Karpas-422 (cell line): Measurements from ENCODE around the gene MYBBP1A. TPM values are rescaled to one million over a fixed set of nuclear protein-coding genes. Genes with fewer than 3 reads are reported as not detected.
"Not testable (repeated sequence)": the region's sequence is repeated elsewhere in the genome, so short reads cannot be mapped to it uniquely, and the experiment has no call there.

Experiments
- DNase-seq: peaks from one replicate; pipeline ENCODE4 v3.0.0-alpha.2; 2015
- H2AFZ ChIP-seq: fragments of 200-600 bp; sonication (generic); 2 replicates; pipeline ENCODE4 v1.6.1; 2014; ENCODE audit warnings: antibody characterized with exemption, low read length, mixed read lengths
- H3K27ac ChIP-seq: fragments of 200-600 bp; sonication (generic); 2 replicates; pipeline ENCODE4 v1.5.1; 2014; ENCODE audit warnings: mild to moderate bottlenecking, low read length, moderate library complexity
- H3K27me3 ChIP-seq: fragments of 200-600 bp; sonication (generic); 2 replicates; pipeline ENCODE4 v1.6.1; 2014; ENCODE audit warnings: low read length, mixed read lengths
- H3K36me3 ChIP-seq: fragments of 200-600 bp; sonication (generic); 2 replicates; pipeline ENCODE4 v1.6.1; 2014; ENCODE audit warnings: low read length, mixed read lengths; ENCODE audit not compliant: insufficient read depth
- H3K4me1 ChIP-seq: fragments of 200-600 bp; sonication (generic); 2 replicates; pipeline ENCODE4 v1.6.1; 2014; ENCODE audit warnings: mild to moderate bottlenecking, low read length, mixed read lengths
- H3K4me2 ChIP-seq: fragments of 200-600 bp; sonication (generic); 2 replicates; pipeline ENCODE4 v1.6.1; 2014; ENCODE audit warnings: low read length, low read depth, mild to moderate bottlenecking; ENCODE audit not compliant: poor library complexity, severe bottlenecking
- H3K4me3 ChIP-seq: fragments of 200-600 bp; sonication (generic); 2 replicates; pipeline ENCODE4 v1.5.1; 2014; ENCODE audit warnings: mild to moderate bottlenecking, antibody characterized with exemption, low read length, mixed read lengths
- H3K79me2 ChIP-seq: fragments of 200-600 bp; sonication (generic); 2 replicates; pipeline ENCODE4 v1.6.1; 2014; ENCODE audit warnings: mild to moderate bottlenecking, low read length, mixed read lengths
- H3K9ac ChIP-seq: fragments of 200-600 bp; sonication (generic); 2 replicates; pipeline ENCODE4 v1.6.0; 2014; ENCODE audit warnings: low read length
- H3K9me2 ChIP-seq: fragments of 200-600 bp; sonication (generic), shearing (Covaris generic); replicated peaks from 2 replicates; pipeline ENCODE4 v1.6.0; 2014; ENCODE audit warnings: mild to moderate bottlenecking, low read length, moderate library complexity; ENCODE audit not compliant: insufficient read depth
- H3K9me3 ChIP-seq: fragments of 300-700, 200-600 bp; sonication (generic); 2 replicates; pipeline ENCODE4 v1.6.1; 2014; ENCODE audit warnings: low read length, mixed read lengths
- H4K20me1 ChIP-seq: fragments of 200-600 bp; sonication (generic); 2 replicates; pipeline ENCODE4 v1.6.1; 2014; ENCODE audit warnings: mild to moderate bottlenecking, antibody characterized with exemption, low read length, low read depth; ENCODE audit not compliant: insufficient read depth
- total RNA-seq: library from RNA; depleted of rRNA; stranded (reverse); fragments of >200 nt; shearing (Covaris generic); gene quantifications from 2 replicates; pipeline ENCODE4 v1.2.3, GENCODE V29; 2014; ENCODE audit warnings: low replicate concordance; rRNA removed

MYBBP1A gene, protein sequence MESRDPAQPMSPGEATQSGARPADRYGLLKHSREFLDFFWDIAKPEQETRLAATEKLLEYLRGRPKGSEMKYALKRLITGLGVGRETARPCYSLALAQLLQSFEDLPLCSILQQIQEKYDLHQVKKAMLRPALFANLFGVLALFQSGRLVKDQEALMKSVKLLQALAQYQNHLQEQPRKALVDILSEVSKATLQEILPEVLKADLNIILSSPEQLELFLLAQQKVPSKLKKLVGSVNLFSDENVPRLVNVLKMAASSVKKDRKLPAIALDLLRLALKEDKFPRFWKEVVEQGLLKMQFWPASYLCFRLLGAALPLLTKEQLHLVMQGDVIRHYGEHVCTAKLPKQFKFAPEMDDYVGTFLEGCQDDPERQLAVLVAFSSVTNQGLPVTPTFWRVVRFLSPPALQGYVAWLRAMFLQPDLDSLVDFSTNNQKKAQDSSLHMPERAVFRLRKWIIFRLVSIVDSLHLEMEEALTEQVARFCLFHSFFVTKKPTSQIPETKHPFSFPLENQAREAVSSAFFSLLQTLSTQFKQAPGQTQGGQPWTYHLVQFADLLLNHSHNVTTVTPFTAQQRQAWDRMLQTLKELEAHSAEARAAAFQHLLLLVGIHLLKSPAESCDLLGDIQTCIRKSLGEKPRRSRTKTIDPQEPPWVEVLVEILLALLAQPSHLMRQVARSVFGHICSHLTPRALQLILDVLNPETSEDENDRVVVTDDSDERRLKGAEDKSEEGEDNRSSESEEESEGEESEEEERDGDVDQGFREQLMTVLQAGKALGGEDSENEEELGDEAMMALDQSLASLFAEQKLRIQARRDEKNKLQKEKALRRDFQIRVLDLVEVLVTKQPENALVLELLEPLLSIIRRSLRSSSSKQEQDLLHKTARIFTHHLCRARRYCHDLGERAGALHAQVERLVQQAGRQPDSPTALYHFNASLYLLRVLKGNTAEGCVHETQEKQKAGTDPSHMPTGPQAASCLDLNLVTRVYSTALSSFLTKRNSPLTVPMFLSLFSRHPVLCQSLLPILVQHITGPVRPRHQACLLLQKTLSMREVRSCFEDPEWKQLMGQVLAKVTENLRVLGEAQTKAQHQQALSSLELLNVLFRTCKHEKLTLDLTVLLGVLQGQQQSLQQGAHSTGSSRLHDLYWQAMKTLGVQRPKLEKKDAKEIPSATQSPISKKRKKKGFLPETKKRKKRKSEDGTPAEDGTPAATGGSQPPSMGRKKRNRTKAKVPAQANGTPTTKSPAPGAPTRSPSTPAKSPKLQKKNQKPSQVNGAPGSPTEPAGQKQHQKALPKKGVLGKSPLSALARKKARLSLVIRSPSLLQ (N-terminal part only)
- 48.2 and 76.6 TPM in 2 replicates for total RNA-seq

DNA sequence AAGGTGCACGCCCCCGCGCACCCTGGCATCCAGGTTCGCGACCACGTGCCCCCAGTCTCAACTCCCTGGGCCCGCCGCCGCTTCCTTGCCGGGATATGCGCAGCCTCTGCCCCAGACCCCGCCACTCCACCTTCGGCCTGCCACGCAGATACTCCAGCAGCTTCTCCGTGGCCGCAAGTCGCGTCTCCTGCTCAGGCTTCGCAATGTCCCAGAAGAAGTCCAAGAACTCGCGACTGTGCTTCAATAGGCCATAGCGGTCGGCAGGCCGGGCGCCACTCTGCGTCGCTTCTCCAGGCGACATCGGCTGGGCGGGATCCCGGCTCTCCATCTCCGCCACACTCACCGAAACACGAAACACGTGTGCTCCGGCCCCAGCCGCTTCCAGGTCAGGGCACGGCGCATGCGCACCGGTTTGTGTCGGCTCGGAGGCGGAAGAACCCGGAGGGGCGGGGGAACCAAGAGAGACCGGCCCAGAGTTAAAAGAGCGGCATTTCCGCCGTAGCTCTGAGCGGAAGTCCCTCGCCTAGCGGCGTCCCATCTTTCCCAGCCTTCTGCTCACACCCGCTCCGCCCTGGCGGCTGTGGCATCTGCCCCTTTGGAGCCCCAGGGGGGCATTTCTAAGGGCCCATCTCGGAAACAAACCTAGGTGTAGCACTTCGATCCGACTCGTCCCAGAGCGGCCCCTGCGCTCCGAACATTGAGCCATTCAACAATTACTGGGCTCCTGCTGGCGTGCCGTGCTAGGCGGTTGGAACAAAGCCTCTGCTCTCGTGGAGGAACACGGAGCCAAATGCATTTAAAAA, at the start of gene MYBBP1A:
Gene MYBBP1A, minus strand, starts transcription at position 388 of the 803 bp plus-strand sequence. Its CDS starts 60 bp downstream, at position 328.
- Histone ChIP-seq H3K9me3 (no peaks in the 10 kb centered on the region), H3K4me3 (peak within 1 kb of the TSS; percentile 87), H3K9ac (peak within 1 kb of the TSS; percentile 88), H3K9me2 (no peaks in the 10 kb centered on the region), H3K27ac (peak within 1 kb of the TSS; percentile 65), H4K20me1 (peaks cover 13% of the 10 kb centered on the region), H3K79me2 (peaks cover 31% of the 10 kb centered on the region), H3K4me1 (peaks cover 27% of the 10 kb centered on the region), H3K36me3 (peaks cover 28% of the 10 kb centered on the region; the same call in 1 of the 2 replicates), H2AFZ (peak within 1 kb of the TSS; percentile 31; the same call in 1 of the 2 replicates), H3K4me2 (peak within 1 kb of the TSS; percentile 91), H3K27me3 (no peaks in the 10 kb centered on the region)
- peak; percentile 99 for DNase-seq

GRCh38 chr17:4604736-4605135, 49.6 kb upstream of the MYBBP1A start:
- not testable (repeated sequence) for H3K4me2 ChIP-seq, H3K9ac ChIP-seq, H3K4me3 ChIP-seq, H4K20me1 ChIP-seq, H3K9me3 ChIP-seq, H3K79me2 ChIP-seq, H3K27me3 ChIP-seq, DNase-seq, H3K36me3 ChIP-seq, H3K27ac ChIP-seq, H3K9me2 ChIP-seq, H2AFZ ChIP-seq
- H3K4me1 ChIP-seq: peaks cover 10% of the 10 kb centered on the region

DNA sequence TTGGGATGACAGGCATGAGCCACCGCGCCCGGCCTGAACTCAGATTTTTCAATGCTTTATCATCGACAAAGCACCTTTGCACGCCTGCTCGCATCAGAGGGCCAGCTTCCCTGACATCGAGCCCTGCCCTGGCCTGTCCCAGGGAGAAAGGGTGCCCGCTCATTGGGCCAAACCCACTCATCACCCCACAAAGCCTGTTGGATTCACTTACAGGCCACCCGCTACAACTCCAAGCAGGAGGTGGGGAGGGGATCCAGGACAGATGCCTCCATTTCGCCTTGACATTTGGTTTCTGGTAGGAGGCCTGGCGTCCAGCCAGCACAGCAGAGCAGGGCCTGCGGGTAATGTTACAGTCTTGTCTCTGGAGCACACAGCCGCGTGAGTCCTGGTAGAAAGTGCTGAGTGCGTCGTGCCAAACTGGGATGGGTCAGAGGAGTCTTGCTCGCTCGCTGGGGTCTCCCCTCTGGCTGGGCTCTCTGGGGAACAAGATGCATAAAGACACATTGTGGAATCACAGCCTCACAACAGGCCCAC, 49.0 kb upstream of the MYBBP1A start:
- H2AFZ ChIP-seq: no peak overlapping the region
- no peaks in the 10 kb centered on the region for H3K9me2 ChIP-seq
- no peaks in the 10 kb centered on the region for H3K36me3 ChIP-seq
- H3K9ac ChIP-seq: no peak overlapping the region
- H3K4me3 ChIP-seq: no peak overlapping the region
- H4K20me1 ChIP-seq: no peaks in the 10 kb centered on the region
- no peak for DNase-seq
- H3K79me2 ChIP-seq: no peaks in the 10 kb centered on the region
- peaks cover 10% of the 10 kb centered on the region for H3K4me1 ChIP-seq
- H3K9me3 ChIP-seq: no peaks in the 10 kb centered on the region
- H3K4me2 ChIP-seq: no peak overlapping the region
- no peaks in the 10 kb centered on the region for H3K27me3 ChIP-seq
- no peak overlapping the region for H3K27ac ChIP-seq

DNA sequence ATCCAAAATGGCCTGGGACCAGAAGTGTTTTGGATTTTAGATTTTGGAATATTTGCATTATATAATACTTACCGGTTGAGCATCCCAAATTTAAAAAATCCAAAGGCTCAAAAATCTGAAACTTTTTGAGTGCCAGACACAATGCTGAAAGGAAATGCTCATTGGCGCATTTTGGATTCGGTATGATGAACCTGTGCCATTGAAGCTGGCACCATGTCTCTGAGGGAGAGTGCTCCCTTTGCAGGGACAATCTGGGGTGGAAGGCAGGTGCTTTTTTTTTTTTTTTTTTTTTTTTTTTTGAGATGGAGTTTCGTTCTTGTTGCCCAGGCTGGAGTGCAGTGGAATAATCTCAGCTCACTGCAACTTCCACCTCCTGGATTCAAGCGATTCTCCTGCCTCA, 46.9 kb upstream of the MYBBP1A start:
- Histone ChIP-seq H4K20me1 (no peaks in the 10 kb centered on the region), H3K9ac (no peak overlapping the region), H3K79me2 (no peaks in the 10 kb centered on the region), H3K36me3 (no peaks in the 10 kb centered on the region), H2AFZ (no peak overlapping the region), H3K4me2 (no peak overlapping the region), H3K4me1 (peaks cover 10% of the 10 kb centered on the region), H3K4me3 (no peak overlapping the region), H3K27ac (no peak overlapping the region), H3K9me2 (no peaks in the 10 kb centered on the region), H3K27me3 (no peaks in the 10 kb centered on the region), H3K9me3 (no peaks in the 10 kb centered on the region)
- DNase-seq: no peak

- Histone ChIP-seq H3K9me3 (no peaks in the 10 kb centered on the region), H3K27me3 (no peaks in the 10 kb centered on the region), H3K79me2 (no peaks in the 10 kb centered on the region), H3K4me1 (peaks cover 10% of the 10 kb centered on the region), H3K36me3 (no peaks in the 10 kb centered on the region), H4K20me1 (no peaks in the 10 kb centered on the region), H3K4me3 (no peak overlapping the region), H3K4me2 (no peak overlapping the region), H3K9me2 (no peaks in the 10 kb centered on the region), H3K27ac (no peak overlapping the region), H3K9ac (no peak overlapping the region), H2AFZ (no peak overlapping the region)
- DNase-seq: no peak
Measured at GRCh38 chr17:4601326-4601725, 46.1 kb upstream of the MYBBP1A start.

DNA sequence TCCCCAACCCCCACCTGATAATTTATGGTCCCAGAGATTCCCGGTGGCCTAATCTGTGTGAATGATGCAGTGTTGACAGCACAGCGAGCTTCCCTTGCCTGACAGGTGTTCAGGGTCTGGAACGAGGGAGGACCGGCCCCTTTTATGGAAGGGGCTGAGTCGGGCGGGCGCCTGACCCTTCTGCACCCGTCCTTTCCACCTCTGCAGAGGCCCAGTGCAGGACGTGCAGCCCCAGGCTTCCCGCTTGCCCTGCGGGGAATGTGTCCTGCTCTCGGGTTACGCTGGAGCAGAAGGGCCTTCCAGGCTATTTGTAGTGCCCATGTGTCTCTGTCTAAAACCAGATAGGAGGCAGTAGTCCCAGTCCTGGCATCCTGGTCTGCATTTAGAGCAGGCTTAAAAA, 45.4 kb upstream of the MYBBP1A start:
- no peak for DNase-seq
- H3K4me1 ChIP-seq: peaks cover 7% of the 10 kb centered on the region

DNA sequence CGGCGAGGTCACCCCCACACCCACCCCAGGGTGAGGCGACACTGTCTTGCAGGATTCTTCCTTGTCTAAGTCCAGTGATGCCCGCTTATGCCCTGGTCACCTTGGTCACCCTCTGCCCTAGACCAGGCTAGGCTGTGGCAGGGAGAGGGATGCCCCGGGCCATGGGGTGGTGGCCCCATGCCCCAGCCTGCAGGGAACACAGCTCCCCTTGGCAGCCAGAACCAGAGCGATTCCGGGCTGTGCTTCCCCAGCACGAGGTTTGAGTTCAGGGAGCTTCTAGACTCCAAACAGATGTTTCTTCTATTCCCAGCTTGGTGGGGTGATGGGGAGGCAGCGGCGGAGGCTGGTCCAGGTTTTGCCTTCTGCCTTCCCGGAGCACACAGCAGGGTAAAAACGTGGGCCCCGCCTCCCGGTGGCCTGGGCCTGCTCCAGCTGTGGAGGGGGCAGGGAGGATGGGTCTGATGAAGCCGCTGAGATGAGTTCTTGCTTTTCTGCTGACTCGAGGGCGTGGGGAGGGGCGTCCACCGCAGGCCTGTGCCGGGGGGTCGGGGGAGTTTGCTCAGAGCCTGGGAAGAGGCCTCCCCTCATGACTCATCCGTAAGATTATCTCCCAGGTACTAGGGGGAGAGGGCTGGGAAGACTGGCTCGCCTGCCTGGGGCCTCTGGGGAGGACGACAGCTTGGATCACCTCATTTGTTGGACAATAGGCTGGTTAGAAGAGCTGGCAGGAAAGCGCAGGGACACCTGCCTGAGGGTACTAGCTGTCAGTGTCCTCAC, 44.5 kb upstream of the MYBBP1A start:
- H3K4me1 ChIP-seq: peaks cover 5% of the 10 kb centered on the region
- H3K9ac ChIP-seq: no peak overlapping the region
- no peaks in the 10 kb centered on the region for H3K9me3 ChIP-seq
- no peak for DNase-seq
- H3K36me3 ChIP-seq: no peaks in the 10 kb centered on the region
- no peak overlapping the region for H3K27ac ChIP-seq
- H3K27me3 ChIP-seq: no peaks in the 10 kb centered on the region
- no peak overlapping the region for H2AFZ ChIP-seq
- H3K4me3 ChIP-seq: no peak overlapping the region
- no peaks in the 10 kb centered on the region for H3K9me2 ChIP-seq
- H4K20me1 ChIP-seq: no peaks in the 10 kb centered on the region
- H3K4me2 ChIP-seq: no peak overlapping the region
- H3K79me2 ChIP-seq: no peaks in the 10 kb centered on the region

More for the DNA sequence above, 45.4 kb upstream of the MYBBP1A start:
- no peak overlapping the region for H2AFZ ChIP-seq
- no peaks in the 10 kb centered on the region for H3K36me3 ChIP-seq
- H4K20me1 ChIP-seq: no peaks in the 10 kb centered on the region
- H3K9me3 ChIP-seq: no peaks in the 10 kb centered on the region
- H3K4me2 ChIP-seq: no peak overlapping the region
- no peak overlapping the region for H3K4me3 ChIP-seq
- H3K79me2 ChIP-seq: no peaks in the 10 kb centered on the region
- H3K27ac ChIP-seq: no peak overlapping the region
- H3K27me3 ChIP-seq: no peaks in the 10 kb centered on the region
- H3K9me2 ChIP-seq: no peaks in the 10 kb centered on the region
- H3K9ac ChIP-seq: no peak overlapping the region
